ENCODE measurements around the gene MEMO1.

DNA sequence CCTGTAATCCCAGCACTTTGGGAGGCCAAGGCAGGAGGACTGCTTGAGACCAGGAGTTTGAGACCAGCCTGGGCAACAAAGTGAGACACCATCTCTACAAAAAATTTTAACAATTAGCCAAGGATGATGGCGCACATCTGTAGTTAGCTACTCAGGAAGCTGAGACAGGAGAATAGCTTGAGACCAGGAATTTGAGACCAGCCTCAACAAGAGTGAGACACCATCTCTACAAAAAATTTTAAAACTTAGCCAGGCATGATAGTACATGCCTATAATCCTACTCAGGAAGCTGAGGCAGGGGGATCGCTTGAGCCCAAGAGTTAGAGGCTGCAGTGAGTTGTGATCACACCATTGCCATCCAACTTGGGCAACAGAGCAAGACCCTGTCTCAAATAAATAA is 7.0 kb downstream of the MEMO1 start:
- TF ChIP-seq, protein P1, sequence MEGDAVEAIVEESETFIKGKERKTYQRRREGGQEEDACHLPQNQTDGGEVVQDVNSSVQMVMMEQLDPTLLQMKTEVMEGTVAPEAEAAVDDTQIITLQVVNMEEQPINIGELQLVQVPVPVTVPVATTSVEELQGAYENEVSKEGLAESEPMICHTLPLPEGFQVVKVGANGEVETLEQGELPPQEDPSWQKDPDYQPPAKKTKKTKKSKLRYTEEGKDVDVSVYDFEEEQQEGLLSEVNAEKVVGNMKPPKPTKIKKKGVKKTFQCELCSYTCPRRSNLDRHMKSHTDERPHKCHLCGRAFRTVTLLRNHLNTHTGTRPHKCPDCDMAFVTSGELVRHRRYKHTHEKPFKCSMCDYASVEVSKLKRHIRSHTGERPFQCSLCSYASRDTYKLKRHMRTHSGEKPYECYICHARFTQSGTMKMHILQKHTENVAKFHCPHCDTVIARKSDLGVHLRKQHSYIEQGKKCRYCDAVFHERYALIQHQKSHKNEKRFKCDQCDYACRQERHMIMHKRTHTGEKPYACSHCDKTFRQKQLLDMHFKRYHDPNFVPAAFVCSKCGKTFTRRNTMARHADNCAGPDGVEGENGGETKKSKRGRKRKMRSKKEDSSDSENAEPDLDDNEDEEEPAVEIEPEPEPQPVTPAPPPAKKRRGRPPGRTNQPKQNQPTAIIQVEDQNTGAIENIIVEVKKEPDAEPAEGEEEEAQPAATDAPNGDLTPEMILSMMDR (optimal IDR thresholded peaks at IDR 0.05 in 1 of 3, IDR thresholded peaks at IDR 0.05 in 1 of 3, conservative IDR thresholded peaks at IDR 0.05 in 1 of 3; ENCODE audit: extremely low read depth in 1 of 3, insufficient read depth in 2 of 3, low read length in 3 of 3), result no peak
- no peak for TF ChIP-seq EZH2 (IDR thresholded peaks at IDR 0.05; ENCODE audit: low read length)

Measured in keratinocyte (primary cell).